ENCODE data around the gene MAD2L1BP. TPM values are rescaled to one million over a fixed set of nuclear protein-coding genes. Genes with fewer than 3 reads are reported as not detected.
"Not testable (repeated sequence)": the region's sequence is repeated elsewhere in the genome, so short reads cannot be mapped to it uniquely, and the experiment has no call there.

MAD2L1BP gene, protein sequence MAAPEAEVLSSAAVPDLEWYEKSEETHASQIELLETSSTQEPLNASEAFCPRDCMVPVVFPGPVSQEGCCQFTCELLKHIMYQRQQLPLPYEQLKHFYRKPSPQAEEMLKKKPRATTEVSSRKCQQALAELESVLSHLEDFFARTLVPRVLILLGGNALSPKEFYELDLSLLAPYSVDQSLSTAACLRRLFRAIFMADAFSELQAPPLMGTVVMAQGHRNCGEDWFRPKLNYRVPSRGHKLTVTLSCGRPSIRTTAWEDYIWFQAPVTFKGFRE
- total RNA-seq (10 to 100 TPM; 27.6 to 27.7 TPM), polyA plus RNA-seq (16.0 TPM)

GRCh38 chr6:43635387-43636307, at the start of gene MAD2L1BP:
Gene MAD2L1BP (plus strand): TSS chr6:43635840. CDS start chr6:43635876, 36 bp downstream.
- Histone ChIP-seq H3K4me1 (ENCODE audit: insufficient read depth, low read length) (peaks cover 30% of the 10 kb centered on the region), H3K27me3 (ENCODE audit: insufficient read depth, low read length, poor library complexity, severe bottlenecking) (no peaks in the 10 kb centered on the region), H3K9me3 (ENCODE audit: low read length) (no peaks in the 10 kb centered on the region), H3K4me3 (ENCODE audit: low read length) (peak within 1 kb of the TSS; percentile 94), H3K36me3 (ENCODE audit: insufficient read depth, low read length) (peaks cover 18% of the 10 kb centered on the region), H3K27ac (ENCODE audit: low read depth, low read length) (peak within 1 kb of the TSS; percentile 87)
- peak within 1 kb of the TSS; percentile 94 to 99 (median 96) for H3K27ac Mint-ChIP-seq
- peaks cover 37 to 62% (median 55%) of the 10 kb centered on the region in 3 donors for H3K4me1 Mint-ChIP-seq
- H3K4me3 Mint-ChIP-seq, result peak within 1 kb of the TSS; percentile 96 to 100 (median 97)
- peaks cover 0 to 36% (median 6%) of the 10 kb centered on the region in 3 donors for H3K36me3 Mint-ChIP-seq
- ChIA-PET POLR2A (interaction anchor here (1.0 kb wide), 1 partner anchor 62 kb away, joined by 3 read pairs; no protein-coding TSS in a partner anchor), CTCF (interaction anchor here (1.3 to 2.7 kb wide), 3 partner anchors 10 to 32 kb away, joined by 5 to 9 read pairs (median 6); partner anchors contain the start of gene RSPH9)
- peak; percentile 72 to 89 (median 82) for DNase-seq
- H3K27me3 Mint-ChIP-seq, result peaks cover 0 to 8% of the 10 kb centered on the region in 2 donors
- H3K9me3 Mint-ChIP-seq, result no peaks in the 10 kb centered on the region

- H3K4me3 ChIP-seq (ENCODE audit: low read length), result no peak overlapping the region
- Mint-ChIP-seq H3K27me3 (no peaks in the 10 kb centered on the region), H3K9me3 (no peaks in the 10 kb centered on the region), H3K36me3 (peaks cover 0 to 66% (median 15%) of the 10 kb centered on the region in 3 donors), H3K4me1 (peaks cover 20 to 36% (median 27%) of the 10 kb centered on the region in 3 donors), H3K4me3 (no peak overlapping the region), H3K27ac (peak overlapping the region in 3 of 8 donors; percentile 13 to 85 (median 47))
- no peaks in the 10 kb centered on the region for H3K9me3 ChIP-seq (ENCODE audit: low read length)
- peaks cover 17% of the 10 kb centered on the region for H3K4me1 ChIP-seq (ENCODE audit: insufficient read depth, low read length)
- no peak for DNase-seq
- H3K27me3 ChIP-seq (ENCODE audit: insufficient read depth, low read length, poor library complexity, severe bottlenecking), result no peaks in the 10 kb centered on the region
- ChIA-PET CTCF (interaction anchor here (1.5 kb wide), 1 partner anchor 20 kb away, joined by 3 read pairs; no protein-coding TSS in a partner anchor), POLR2A (no interaction called here)
- H3K27ac ChIP-seq (ENCODE audit: low read depth, low read length), result no peak overlapping the region
- peaks cover 17% of the 10 kb centered on the region for H3K36me3 ChIP-seq (ENCODE audit: insufficient read depth, low read length)
These were observed 47.4 kb upstream of the MAD2L1BP start for GRCh38 chr6:43588194-43588593.

DNA sequence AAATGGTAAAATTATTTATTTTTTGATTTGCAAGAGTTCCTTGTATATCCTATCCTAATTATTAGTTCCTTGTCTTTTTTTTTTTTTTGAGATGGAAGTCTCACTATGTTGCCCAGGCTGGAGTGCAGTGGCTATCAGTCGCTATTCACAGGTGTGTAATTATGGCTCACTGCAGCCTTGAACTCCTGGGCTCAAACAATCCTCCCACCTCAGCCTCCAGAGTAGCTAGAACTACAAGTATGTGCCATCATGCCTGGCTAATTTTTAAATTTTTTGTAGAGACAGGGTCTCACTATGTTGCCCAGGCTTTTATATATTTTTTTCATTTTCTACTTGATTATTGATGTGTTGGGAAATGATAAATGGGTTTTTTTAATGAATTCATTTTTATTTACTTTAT, 46.1 kb upstream of the MAD2L1BP start:
- POLR2A ChIA-PET; H3K27ac ChIP-seq (ENCODE audit: low read depth, low read length); H3K27ac Mint-ChIP-seq; CTCF ChIA-PET; H3K9me3 Mint-ChIP-seq; H3K4me3 ChIP-seq (ENCODE audit: low read length); H3K27me3 ChIP-seq (ENCODE audit: insufficient read depth, low read length, poor library complexity, severe bottlenecking); H3K27me3 Mint-ChIP-seq; DNase-seq; H3K9me3 ChIP-seq (ENCODE audit: low read length); H3K4me3 Mint-ChIP-seq: not testable (repeated sequence)
- Histone ChIP-seq H3K36me3 (ENCODE audit: insufficient read depth, low read length) (peaks cover 17% of the 10 kb centered on the region), H3K4me1 (ENCODE audit: insufficient read depth, low read length) (peaks cover 10% of the 10 kb centered on the region)
- H3K4me1 Mint-ChIP-seq, result peaks cover 10 to 23% (median 13%) of the 10 kb centered on the region in 3 donors
- H3K36me3 Mint-ChIP-seq, result peaks cover 0 to 56% (median 14%) of the 10 kb centered on the region in 3 donors

DNA sequence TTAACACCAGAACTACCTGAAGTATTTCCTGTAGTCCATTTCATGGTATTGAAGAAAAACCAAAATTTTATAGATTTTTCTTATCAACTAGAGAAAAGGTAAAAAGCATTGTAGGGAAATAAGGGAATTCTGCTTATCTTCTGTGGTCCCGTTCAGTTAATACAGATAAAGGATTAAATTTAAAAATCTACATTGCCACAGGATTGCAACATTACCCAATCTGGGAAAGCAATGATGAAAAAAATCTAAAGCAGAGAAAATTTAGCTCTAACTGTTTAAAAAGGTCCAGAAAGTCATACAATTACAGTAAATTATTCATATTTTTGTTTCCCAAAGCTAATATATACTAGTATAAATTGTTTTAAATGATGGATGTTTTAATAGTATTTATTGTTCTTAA, 41.7 kb upstream of the MAD2L1BP start:
- Histone ChIP-seq H3K27me3 (ENCODE audit: insufficient read depth, low read length, poor library complexity, severe bottlenecking) (no peaks in the 10 kb centered on the region), H3K4me3 (ENCODE audit: low read length) (no peak overlapping the region), H3K9me3 (ENCODE audit: low read length) (no peaks in the 10 kb centered on the region), H3K4me1 (ENCODE audit: insufficient read depth, low read length) (no peaks in the 10 kb centered on the region), H3K36me3 (ENCODE audit: insufficient read depth, low read length) (peaks cover 10% of the 10 kb centered on the region), H3K27ac (ENCODE audit: low read depth, low read length) (no peak overlapping the region)
- no peaks in the 10 kb centered on the region for H3K27me3 Mint-ChIP-seq
- no peak for DNase-seq
- no peak overlapping the region for H3K27ac Mint-ChIP-seq
- H3K9me3 Mint-ChIP-seq, result no peaks in the 10 kb centered on the region
- peaks cover 0 to 4% (median 0%) of the 10 kb centered on the region in 3 donors for H3K4me1 Mint-ChIP-seq
- ChIA-PET POLR2A (no interaction called here), CTCF (interaction anchor here (1.1 kb wide), 1 partner anchor 10 kb away, joined by 3 read pairs; no protein-coding TSS in a partner anchor)
- H3K4me3 Mint-ChIP-seq, result no peak overlapping the region
- peaks cover 0 to 45% (median 4%) of the 10 kb centered on the region in 3 donors for H3K36me3 Mint-ChIP-seq

GRCh38 chr6:43600595-43600994, 35.0 kb upstream of the MAD2L1BP start:
- CTCF ChIA-PET, result no interaction called here
- no peaks in the 10 kb centered on the region for H3K9me3 Mint-ChIP-seq
- no peak overlapping the region for H3K4me3 ChIP-seq (ENCODE audit: low read length)
- no peaks in the 10 kb centered on the region for H3K27me3 ChIP-seq (ENCODE audit: insufficient read depth, low read length, poor library complexity, severe bottlenecking)
- H3K27ac Mint-ChIP-seq, result peak overlapping the region in 3 of 8 donors; percentile 33 to 45 (median 35)
- H3K36me3 Mint-ChIP-seq, result peaks cover 0 to 61% (median 13%) of the 10 kb centered on the region in 3 donors
- peaks cover 13% of the 10 kb centered on the region for H3K36me3 ChIP-seq (ENCODE audit: insufficient read depth, low read length)
- H3K4me3 Mint-ChIP-seq, result no peak overlapping the region
- no peaks in the 10 kb centered on the region for H3K27me3 Mint-ChIP-seq
- no peak overlapping the region for H3K27ac ChIP-seq (ENCODE audit: low read depth, low read length)
- H3K4me1 ChIP-seq (ENCODE audit: insufficient read depth, low read length), result no peaks in the 10 kb centered on the region
- POLR2A ChIA-PET, result no interaction called here
- no peak for DNase-seq
- H3K4me1 Mint-ChIP-seq, result no peaks in the 10 kb centered on the region
- H3K9me3 ChIP-seq (ENCODE audit: low read length), result no peaks in the 10 kb centered on the region

- H3K36me3 ChIP-seq (ENCODE audit: insufficient read depth, low read length), result peaks cover 8% of the 10 kb centered on the region
- H3K4me1 ChIP-seq (ENCODE audit: insufficient read depth, low read length), result no peaks in the 10 kb centered on the region
- H3K9me3 ChIP-seq (ENCODE audit: low read length), result no peaks in the 10 kb centered on the region
- Mint-ChIP-seq H3K27ac (peak overlapping the region in 2 of 8 donors; percentile 68 to 71), H3K27me3 (no peaks in the 10 kb centered on the region), H3K36me3 (peaks cover 0 to 63% (median 21%) of the 10 kb centered on the region in 3 donors), H3K4me3 (no peak overlapping the region), H3K4me1 (peaks cover 3 to 4% (median 3%) of the 10 kb centered on the region in 3 donors), H3K9me3 (no peaks in the 10 kb centered on the region)
- CTCF ChIA-PET, result interaction anchor here (1.1 to 1.3 kb wide), 2 partner anchors 10 to 14 kb away, joined by 3 read pairs; no protein-coding TSS in a partner anchor
- H3K27ac ChIP-seq (ENCODE audit: low read depth, low read length), result no peak overlapping the region
- POLR2A ChIA-PET, result no interaction called here
- no peak for DNase-seq
- H3K27me3 ChIP-seq (ENCODE audit: insufficient read depth, low read length, poor library complexity, severe bottlenecking), result no peaks in the 10 kb centered on the region
- no peak overlapping the region for H3K4me3 ChIP-seq (ENCODE audit: low read length)
These were observed 31.5 kb upstream of the MAD2L1BP start for GRCh38 chr6:43604174-43604573.

GRCh38 chr6:43606019-43606418, 29.6 kb upstream of the MAD2L1BP start:
- Mint-ChIP-seq H3K4me3 (no peak overlapping the region), H3K4me1 (peaks cover 3 to 6% (median 4%) of the 10 kb centered on the region in 3 donors), H3K27ac (no peak overlapping the region), H3K27me3 (no peaks in the 10 kb centered on the region), H3K9me3 (no peaks in the 10 kb centered on the region), H3K36me3 (peaks cover 0 to 67% (median 22%) of the 10 kb centered on the region in 3 donors)
- Histone ChIP-seq H3K4me1 (ENCODE audit: insufficient read depth, low read length) (no peaks in the 10 kb centered on the region), H3K27me3 (ENCODE audit: insufficient read depth, low read length, poor library complexity, severe bottlenecking) (no peaks in the 10 kb centered on the region), H3K27ac (ENCODE audit: low read depth, low read length) (no peak overlapping the region), H3K9me3 (ENCODE audit: low read length) (no peaks in the 10 kb centered on the region), H3K36me3 (ENCODE audit: insufficient read depth, low read length) (peaks cover 13% of the 10 kb centered on the region), H3K4me3 (ENCODE audit: low read length) (no peak overlapping the region)
- CTCF ChIA-PET, result no interaction called here
- DNase-seq, result no peak
- POLR2A ChIA-PET, result no interaction called here

Data from CD8-positive, alpha-beta memory T cell (primary cell).